ENCODE measurements around the gene MRRF.

MRRF gene

DNA sequence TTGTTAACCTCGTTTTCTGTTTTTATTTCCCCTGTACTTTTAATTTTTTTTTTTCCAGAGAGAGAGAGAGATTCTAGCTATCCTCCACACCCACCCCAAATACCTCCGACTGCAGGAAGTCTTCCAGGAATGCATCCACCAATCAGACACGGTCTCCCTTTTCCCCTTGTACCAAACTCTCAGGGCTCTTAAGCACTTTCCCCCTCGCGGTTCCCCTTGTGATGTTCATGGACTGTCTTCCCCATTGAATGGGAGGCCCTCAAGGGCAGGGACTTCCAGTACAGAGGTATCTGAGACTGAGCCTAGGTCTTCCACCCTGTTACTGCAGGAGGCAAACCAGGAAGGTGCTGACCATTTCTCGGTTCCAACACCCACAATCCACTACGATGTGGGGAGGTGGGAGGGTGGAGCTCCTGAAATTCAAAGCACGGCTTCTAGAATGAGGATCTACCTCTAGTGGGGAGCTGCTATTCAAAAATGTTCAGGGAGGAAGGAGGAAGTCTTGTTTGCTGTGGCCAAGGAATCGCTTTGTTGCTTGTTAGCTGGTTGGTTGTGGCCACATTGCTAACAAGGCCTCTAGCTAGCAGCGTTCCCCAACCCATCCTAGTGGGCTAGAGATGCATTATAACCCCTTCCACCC, 68.6 kb downstream of the MRRF start:
- no peak for DNase-seq

DNA sequence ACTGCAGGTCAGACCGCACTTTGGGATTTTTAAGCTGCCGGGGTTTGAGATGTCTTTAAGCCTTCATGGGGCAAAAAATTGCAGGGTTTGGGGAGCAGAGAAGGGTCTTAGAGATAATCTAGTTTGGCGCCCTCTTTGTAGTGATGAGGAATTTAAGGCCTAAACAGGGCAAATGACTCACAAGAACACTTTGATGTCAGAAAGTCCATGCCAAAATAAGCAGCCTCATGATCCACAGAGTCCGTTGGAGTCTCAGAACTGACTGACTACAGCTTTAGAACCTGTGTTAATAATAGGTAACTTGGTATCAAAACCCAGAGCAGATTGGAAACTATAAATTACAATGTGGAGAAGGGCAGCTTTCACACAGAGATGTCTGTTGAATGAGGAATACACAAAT, 70.2 kb downstream of the MRRF start:
- no peak for DNase-seq

GRCh38 chr9:122336189-122336588, 71.5 kb downstream of the MRRF start:
- DNase-seq, result no peak

GRCh38 chr9:122336866-122337555, 72.3 kb downstream of the MRRF start:
- no peak for DNase-seq

DNA sequence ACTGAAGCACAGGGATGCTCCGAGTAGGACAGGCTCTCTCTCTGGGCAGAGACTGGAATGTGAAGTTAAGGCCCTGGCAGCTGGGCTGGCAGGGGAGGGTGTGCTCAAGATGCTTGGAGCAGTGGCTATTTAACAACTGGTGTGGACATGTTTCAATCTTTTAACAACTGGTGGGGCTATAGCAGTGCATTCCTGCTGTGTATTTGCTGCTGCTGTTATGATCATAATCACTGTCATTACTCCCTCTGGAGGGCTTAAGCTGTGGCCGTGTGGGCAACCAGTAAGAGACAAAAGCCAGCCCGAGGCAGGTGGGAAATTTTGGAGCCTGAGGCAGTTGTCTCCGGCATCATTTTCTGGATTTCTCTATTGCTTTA, 72.9 kb downstream of the MRRF start:
- DNase-seq, result no peak

DNA sequence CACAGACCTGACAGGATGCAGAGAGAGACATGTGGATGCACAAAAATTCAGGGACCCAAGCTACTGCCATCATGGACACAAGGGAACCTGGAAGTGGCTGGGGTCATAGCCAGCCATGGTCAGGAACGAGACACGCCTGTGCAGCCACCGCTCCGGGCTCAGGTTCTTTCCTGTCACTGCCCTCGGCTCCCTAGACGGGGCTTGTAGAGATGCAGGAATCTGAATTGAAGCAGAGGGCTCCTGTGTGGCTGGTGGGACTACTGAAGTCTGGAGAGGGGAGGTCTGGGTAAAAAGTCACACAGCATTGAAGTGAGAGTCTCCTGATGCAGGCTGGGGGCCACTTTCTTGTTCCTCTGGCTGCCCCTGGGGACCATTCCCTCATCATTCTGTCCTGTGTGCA, 73.9 kb downstream of the MRRF start:
- no peak for DNase-seq

DNA sequence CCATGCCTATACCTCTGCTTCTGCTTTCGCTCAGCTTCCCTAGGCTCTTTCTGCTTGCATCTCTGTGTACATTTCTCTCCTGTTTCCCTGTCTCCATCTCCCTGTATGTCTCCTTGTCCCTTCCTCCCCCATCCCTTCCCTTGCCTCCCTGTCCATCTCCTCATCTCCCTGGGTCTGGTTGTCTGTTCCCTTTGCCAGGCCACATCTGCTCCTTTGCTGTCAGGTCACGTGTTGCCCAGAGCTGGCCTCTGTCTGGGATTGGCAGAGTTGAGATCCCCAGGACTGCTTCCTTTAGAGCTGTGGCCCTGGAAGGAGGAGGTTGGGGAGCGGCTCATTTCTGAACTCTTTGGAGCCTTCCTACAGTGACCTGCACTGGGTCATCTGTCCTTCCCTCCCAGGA, 74.3 kb downstream of the MRRF start:
- DNase-seq, result no peak

DNA sequence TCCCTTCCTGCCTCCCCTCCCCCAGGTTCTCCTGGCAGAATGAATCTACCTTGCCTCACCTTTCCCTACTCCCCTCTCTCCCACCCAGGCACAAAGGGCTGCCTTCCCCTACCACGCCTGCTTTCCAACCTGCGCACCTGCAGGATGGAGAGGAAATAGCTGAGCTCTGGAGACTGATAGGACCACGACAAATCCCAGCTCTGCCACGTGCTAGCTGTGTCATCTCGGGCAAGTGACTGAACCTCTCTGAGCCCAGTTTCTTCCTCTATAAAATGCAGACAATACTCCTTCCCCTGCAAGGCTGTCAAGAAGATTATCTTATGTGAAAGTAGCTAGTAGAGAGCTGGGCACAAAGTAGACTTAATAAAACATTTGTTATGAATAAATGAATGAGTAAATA, 74.9 kb downstream of the MRRF start:
- no peak for DNase-seq

- DNase-seq, result no peak
Observed at GRCh38 chr9:122340161-122340560, 75.5 kb downstream of the MRRF start.

DNA sequence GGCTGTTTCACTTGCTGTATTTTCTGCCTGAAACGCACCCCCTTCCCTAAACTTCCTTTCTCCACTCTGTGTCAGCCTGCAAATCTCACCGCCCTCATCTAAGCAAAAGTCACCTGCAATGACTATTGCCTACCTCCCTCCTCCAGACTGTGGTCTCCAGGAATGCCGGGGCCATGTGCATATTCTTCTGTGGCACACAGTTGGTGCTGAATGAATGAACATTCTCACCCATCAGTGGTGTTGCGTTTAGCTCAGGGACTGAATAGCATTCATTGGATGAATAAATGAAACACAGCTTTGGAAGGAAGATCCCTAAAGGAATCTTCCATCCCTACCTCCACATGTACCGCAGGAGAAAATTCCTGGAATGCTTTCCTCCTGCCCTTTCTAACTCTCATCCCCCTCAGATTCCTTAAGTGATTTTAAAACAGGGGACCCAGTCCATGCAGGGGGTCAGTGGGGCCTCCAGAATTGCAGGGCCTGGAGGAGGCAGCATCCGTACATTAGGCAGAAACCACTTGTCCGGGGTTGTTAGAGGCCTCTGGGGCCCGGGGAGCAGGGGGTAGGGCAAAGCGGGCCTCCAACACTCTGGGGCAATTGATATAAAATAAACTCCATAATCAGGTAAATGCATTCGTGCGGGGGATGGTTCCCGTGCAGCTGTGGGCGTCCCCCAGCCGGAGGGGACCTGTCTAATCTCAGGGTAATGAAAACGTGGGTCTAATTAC, 77.8 kb downstream of the MRRF start:
- no peak for DNase-seq

DNA sequence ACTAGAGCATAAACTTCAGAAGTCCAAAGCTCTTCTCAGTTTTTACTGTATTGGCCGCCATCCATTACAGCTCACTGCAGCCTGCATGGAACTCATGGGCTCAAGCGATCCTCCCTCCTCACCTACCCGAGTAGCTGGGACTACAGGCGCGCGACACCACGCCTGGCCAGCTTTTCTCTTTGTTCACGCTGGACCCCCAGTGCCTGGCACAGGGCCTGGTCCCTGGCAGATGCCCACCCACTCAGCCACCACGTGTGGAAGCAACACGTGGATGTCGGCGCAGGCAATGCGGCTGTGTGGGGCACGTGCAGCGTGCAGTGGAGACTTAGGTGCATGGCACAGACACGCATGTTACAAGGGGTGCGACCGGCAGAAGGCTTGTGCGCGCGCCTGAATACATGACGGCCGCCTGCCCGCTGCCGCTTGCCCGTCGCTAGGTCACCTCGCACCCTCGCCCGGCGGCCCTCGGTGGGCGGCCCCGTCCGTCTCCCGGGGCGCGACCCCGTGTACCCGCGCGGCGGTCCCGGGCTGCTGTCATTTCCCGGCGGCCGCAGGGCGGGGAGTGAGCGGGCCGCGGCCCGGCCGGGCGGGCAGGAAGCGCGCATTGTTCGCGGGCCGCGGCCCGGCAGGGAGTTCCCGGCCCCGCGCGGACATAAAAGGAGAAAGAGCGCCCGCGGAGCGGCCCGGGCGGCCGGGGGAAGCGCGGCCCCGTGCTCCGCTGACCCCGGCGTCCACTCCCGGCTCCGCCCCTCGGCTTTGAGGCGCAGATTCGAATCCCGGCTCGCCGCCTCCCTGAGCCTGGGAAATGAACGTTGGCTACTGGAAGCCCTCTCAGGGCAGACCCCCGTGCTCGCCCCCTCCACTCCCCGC, 82.0 kb downstream of the MRRF start:
- DNase-seq, result no peak

- DNase-seq, result peak; percentile 37
Observed at GRCh38 chr9:122347348-122348287, 82.9 kb downstream of the MRRF start.

DNA sequence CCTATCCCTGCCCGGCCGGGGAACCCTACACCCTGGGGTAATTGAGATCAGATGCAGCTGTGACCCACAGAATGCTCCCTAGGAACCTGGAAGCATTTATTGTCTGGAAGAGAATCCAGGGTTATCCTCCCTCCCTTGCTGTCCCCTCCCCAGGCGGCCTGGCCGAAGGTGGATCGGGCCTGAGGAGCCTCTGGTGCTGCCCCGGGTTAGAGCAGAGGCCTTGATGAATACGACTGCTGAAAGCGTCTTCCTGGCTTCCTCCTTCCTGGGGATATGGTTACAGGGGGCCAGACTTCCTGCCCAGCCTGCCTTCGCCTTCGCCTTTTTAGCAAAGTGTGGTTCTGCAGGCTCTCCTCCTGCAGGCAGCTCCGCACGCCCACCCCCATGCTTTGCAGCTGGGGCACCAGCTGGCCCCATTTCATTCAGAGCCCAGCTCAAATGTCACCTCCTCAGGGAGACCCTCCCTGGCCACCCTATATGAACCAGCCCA, 83.7 kb downstream of the MRRF start:
- no peak for DNase-seq

- DNase-seq, result no peak
Observed at GRCh38 chr9:122348791-122349190, 84.1 kb downstream of the MRRF start.

DNA sequence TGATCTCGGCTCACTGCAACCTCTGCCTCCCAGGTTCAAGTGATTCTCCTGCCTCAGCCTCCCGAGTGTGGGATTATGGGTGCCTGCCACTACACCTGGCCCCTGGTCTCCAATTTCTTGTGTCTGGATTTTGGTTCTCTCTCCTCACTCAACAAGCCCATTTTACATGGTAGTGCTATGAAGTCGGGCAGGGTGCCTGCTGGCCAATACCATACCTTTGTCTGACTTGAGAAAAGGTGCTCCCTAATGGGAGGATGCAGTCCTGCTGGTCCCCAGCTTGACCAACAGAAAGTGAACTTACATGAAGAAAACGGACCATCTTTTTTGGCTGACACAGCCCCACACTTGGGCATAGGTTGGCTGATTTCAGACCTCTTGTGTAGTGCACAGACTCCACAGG, 84.5 kb downstream of the MRRF start:
- no peak for DNase-seq

DNA sequence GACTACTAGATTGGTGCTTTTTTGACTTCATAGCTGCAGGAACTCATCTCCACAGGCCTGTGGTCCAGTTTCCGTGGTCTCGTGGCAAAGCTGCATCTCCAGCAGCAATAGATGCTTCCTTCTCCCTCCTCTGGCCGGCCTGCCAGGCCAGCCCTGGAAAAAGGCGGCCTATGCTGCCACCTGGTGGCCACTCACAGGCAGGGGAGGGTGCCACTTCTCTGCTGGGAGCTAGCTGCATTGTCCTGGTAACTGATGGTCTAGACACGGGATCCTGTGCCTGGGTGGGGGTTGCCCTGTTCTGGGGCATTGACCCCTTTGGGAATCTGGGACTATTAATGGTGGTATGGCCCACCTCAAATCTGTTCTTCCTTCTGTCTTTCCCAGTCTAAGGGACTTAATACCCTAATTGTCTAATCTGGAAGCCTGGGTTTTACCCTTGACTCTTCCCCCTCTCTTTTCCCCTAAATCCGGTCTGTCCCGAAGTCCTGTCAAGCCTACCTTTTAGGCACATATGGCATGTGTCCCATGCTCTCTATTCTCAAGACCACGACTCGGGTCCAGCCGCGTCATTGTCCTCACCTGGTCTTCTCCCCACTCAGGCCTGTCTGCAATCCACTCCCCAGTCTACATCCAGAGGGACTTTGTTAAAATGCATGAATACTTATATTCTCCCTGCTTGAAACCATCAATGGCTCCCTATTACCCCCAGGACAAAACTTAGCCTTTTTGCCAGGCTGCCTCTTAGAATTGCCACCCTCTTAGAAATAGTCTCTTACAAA, 86.1 kb downstream of the MRRF start:
- DNase-seq, result peak; percentile 91

DNA sequence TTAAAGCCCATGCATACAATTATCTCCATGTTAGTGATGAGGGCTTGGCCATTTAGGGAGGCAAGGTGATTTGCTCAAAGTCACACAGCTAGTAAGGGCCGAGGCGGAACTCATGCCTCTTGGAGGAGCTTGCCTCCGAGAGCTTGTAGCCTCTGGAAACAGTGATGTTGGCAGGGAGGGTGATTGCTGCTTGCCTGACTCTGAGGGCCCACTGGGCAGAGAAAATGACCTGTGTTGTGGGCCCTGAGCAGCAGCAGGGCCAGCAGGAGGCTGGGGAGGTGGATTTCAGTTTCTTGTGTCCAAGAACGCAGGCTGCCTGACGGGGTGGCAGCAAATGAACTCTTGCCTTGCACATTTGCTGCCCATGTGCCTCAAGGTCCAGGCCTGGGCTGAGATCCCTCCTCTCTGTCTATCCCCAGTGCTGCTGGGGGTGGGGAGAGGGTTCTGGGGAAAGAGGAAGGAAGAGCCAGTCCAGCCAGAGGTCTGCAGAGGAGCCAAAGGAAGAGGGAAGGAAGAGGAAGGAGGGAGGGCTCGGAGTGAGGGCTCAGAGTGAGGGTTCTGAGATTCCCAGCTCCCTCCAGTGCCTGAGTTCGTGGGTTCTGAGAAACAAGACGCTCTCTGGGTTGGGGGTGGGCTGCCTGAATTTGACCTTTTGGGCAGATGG, 90.0 kb downstream of the MRRF start:
- DNase-seq, result peak; percentile 27

DNA sequence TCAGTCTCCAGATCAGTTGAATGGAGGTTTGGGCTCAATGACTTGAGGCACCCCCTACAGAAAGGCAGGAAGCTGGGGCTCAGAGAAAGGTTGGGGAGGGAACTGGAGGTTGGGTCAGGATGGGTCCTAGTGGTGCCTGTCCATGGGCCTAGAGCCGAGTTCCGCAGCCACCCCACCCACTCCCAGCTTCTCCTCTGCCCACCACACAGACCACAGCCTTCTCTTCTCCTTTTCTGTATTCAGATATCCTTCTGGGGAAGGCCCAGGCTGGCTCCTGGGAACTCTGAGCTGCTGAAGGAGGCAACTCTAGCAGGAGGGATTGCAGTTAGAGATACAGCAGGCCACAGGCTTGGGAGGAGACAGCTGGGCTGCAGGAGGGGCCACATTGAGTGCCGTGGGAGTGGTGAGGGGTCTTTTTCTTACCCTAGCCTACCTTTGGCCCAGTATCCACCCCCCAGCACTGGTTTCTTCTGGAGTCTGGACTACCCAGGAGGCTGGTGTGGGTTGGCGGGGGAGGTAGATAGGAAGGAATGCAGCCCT, 90.7 kb downstream of the MRRF start:
- DNase-seq, result peak; percentile 20

- DNase-seq, result no peak
Observed at GRCh38 chr9:122356627-122357026, 91.9 kb downstream of the MRRF start.

- DNase-seq, result no peak
Observed at GRCh38 chr9:122360891-122361290, 96.2 kb downstream of the MRRF start.

Data from OCI-M1 (cell line).